Endothelial cell of umbilical vein (primary cell): ENCODE data around the gene HSD3B1. TPM values are rescaled to one million over a fixed set of nuclear protein-coding genes. Genes with fewer than 3 reads are reported as not detected.

Experiments used
- BruUV-seq: library from RNA; stranded (reverse); fragments of 400-500 nt; replicated peaks from 2 replicates; lab custom pipeline; 2021; lab: Mats Ljungman, UMichigan
- CTCF ChIA-PET: fragments of 300-600, 350-600 bp; sonication (Branson Sonifier 250); formaldehyde crosslinking; loops from one replicate; lab custom pipeline; 2021; ENCODE audit warnings: antibody characterized with exemption, inconsistent platforms; lab: Charles Lee
- POLR2A ChIA-PET: fragments of 300-600, 350-600 bp; sonication (Branson Sonifier 250); formaldehyde crosslinking; loops from one replicate; lab custom pipeline; 2021; ENCODE audit warnings: antibody characterized with exemption, inconsistent platforms; lab: Charles Lee
- DNase-seq: peaks from one replicate; pipeline ENCODE4 v3.0.0-alpha.2; 2011; ENCODE audit warnings: low read depth, low spot score
- FAIRE-seq: peaks from 2 replicates; lab custom pipeline; 2011; peaks lifted over from hg19 to GRCh38; lab: Jason Lieb, UNC
- H2AFZ ChIP-seq: 2 replicates; pipeline ENCODE4 v1.6.0; 2012; ENCODE audit warnings: low read depth, low read length, control low read depth, inconsistent platforms
- H3K27ac ChIP-seq: 2 replicates; pipeline ENCODE4 v1.5.1; 2011; ENCODE audit warnings: low read depth, mild to moderate bottlenecking, control low read depth, low read length, moderate library complexity; ENCODE audit not compliant: insufficient read depth
- H3K27me3 ChIP-seq, 2 experiments: 2 replicates each; pipeline versions ENCODE4 v1.6.0 to v1.6.1; 2011; ENCODE audit warnings: low read length in 2 of 2, mixed read lengths in 1 of 2; ENCODE audit not compliant: control insufficient read depth in 2 of 2, insufficient read depth in 2 of 2
- H3K36me3 ChIP-seq, 2 experiments: 2 replicates in 1 of 2; 3 replicates in 1 of 2; pipeline ENCODE4 v1.5.1; 2011; ENCODE audit warnings: low read length in 2 of 2, mild to moderate bottlenecking in 1 of 2, moderate library complexity in 1 of 2; ENCODE audit not compliant: control insufficient read depth in 2 of 2, insufficient read depth in 2 of 2; ENCODE audit errors: extremely low read depth in 1 of 2
- H3K4me1 ChIP-seq: 3 replicates; pipeline ENCODE4 v1.5.1; 2011; ENCODE audit warnings: mild to moderate bottlenecking, low read length; ENCODE audit not compliant: control insufficient read depth, insufficient read depth; ENCODE audit errors: extremely low read depth
- H3K4me2 ChIP-seq: 2 replicates; pipeline ENCODE4 v1.6.1; 2011; ENCODE audit warnings: low read length, control low read depth, mixed read lengths; ENCODE audit not compliant: insufficient read depth
- H3K4me3 ChIP-seq, 3 experiments: fragments of 200-600 bp in 1 of 3; sonication (generic), shearing (Covaris generic) in 1 of 3; replicated peaks in 1 of 3; 2 replicates each; pipeline ENCODE4 v1.5.1; 2011 to 2016; ENCODE audit warnings: control low read depth in 3 of 3, low read length in 3 of 3, mild to moderate bottlenecking in 2 of 3, inconsistent platforms in 1 of 3, low read depth in 1 of 3, moderate library complexity in 1 of 3; ENCODE audit not compliant: insufficient read depth in 1 of 3
- H3K79me2 ChIP-seq: 2 replicates; pipeline ENCODE4 v1.6.0; 2012; ENCODE audit warnings: low read length, inconsistent platforms; ENCODE audit not compliant: control insufficient read depth, insufficient read depth
- H3K9ac ChIP-seq: replicated peaks from 2 replicates; pipeline ENCODE3; 2011; ENCODE audit warnings: low read length, control low read depth; ENCODE audit not compliant: insufficient read depth; ENCODE audit errors: extremely low read depth
- H3K9me1 ChIP-seq: replicated peaks from 3 replicates; pipeline ENCODE4 v1.6.0; 2011; ENCODE audit warnings: mild to moderate bottlenecking, low read length; ENCODE audit not compliant: control insufficient read depth, insufficient read depth; ENCODE audit errors: extremely low read depth
- H3K9me3 ChIP-seq: replicated peaks from 2 replicates; pipeline ENCODE4 v1.5.1; 2012; ENCODE audit warnings: low read length, inconsistent platforms; ENCODE audit not compliant: control insufficient read depth, insufficient read depth
- H4K20me1 ChIP-seq: replicated peaks from 2 replicates; pipeline ENCODE3; 2011; ENCODE audit warnings: mild to moderate bottlenecking, low read length; ENCODE audit not compliant: control insufficient read depth, insufficient read depth; ENCODE audit errors: extremely low read depth
- FOS ChIP-seq: IDR thresholded peaks from 2 replicates; pipeline ENCODE4 v1.6.1; 2011; ENCODE audit warnings: mild to moderate bottlenecking, low read length, moderate library complexity, borderline replicate concordance; ENCODE audit not compliant: insufficient read depth
- GATA2 ChIP-seq: IDR thresholded peaks from 2 replicates; pipeline ENCODE4 v1.7.0; 2011; ENCODE audit warnings: low read depth, mild to moderate bottlenecking, moderate library complexity, mixed read lengths, low read length; ENCODE audit not compliant: insufficient read length, insufficient read depth
- JUN ChIP-seq: IDR thresholded peaks from 2 replicates; pipeline ENCODE4 v1.6.1; 2011; ENCODE audit warnings: borderline replicate concordance, low read depth; ENCODE audit not compliant: insufficient read length, insufficient read depth
- MYC ChIP-seq: IDR thresholded peaks from one replicate; pipeline ENCODE4 v1.6.1; 2011; ENCODE audit warnings: mild to moderate bottlenecking, low read depth, low read length
- POLR2A ChIP-seq: IDR thresholded peaks from 2 replicates; pipeline ENCODE4 v1.6.1; 2012; ENCODE audit warnings: low read depth, mild to moderate bottlenecking, control low read depth, low read length
- POLR2AphosphoS5 ChIP-seq: IDR thresholded peaks from 2 replicates; pipeline ENCODE4 v1.6.1; 2012; ENCODE audit warnings: low read depth, mild to moderate bottlenecking, control low read depth, low read length, moderate library complexity; ENCODE audit not compliant: insufficient read depth
- dilution Hi-C: fragments of 300-500 bp; cut with MboI; formaldehyde crosslinking; loops from one replicate; pipeline ENCODE4 v1.15.0; 2019; ENCODE audit warnings: low sequenced_read_pairs; ENCODE audit not compliant: extremely low pct_ligation_motif_present
- intact Hi-C: fragments of 100-400 bp; cut with micrococcal nuclease; formaldehyde crosslinking; loops from one replicate; pipeline ENCODE4 v1.10.0; 2022
- polyA plus RNA-seq, 4 experiments: library from polyadenylated mRNA; depleted of rRNA in 3 of 4; stranded (reverse) in 3 of 4; unstranded in 1 of 4; fragments of >200 nt; gene quantifications; 2 replicates each; pipeline versions ENCODE4 v1.2.1 to v1.2.3, GENCODE V29; 2011 to 2012; ENCODE audit warnings: missing spikeins in 1 of 4
- total RNA-seq: library from RNA; stranded (reverse); gene quantifications from 2 replicates; pipeline ENCODE4 v1.2.3, GENCODE V29; 2021
- TF ChIP-seq, protein P1 (sequence below), 2 donors: IDR thresholded peaks; 1 replicate in 1 of 2; 2 replicates in 1 of 2; pipeline ENCODE4 v1.5.1; 2011; ENCODE audit warnings: low read length in 2 of 2, mild to moderate bottlenecking in 2 of 2, moderate library complexity in 2 of 2, control low read depth in 1 of 2, inconsistent platforms in 1 of 2, low read depth in 1 of 2; ENCODE audit not compliant: insufficient read depth in 1 of 2; ENCODE audit errors: extremely low read depth in 1 of 2
- TF ChIP-seq, protein P2 (sequence below): IDR thresholded peaks from 2 replicates; pipeline ENCODE4 v1.6.1; 2011; ENCODE audit not compliant: insufficient read depth, insufficient read length

HSD3B1 gene
- total and polyA plus RNA-seq, 2 donors (not counting 3 experiments of a cell fraction or from before 2014, with no cell fraction given), result not detected

DNA sequence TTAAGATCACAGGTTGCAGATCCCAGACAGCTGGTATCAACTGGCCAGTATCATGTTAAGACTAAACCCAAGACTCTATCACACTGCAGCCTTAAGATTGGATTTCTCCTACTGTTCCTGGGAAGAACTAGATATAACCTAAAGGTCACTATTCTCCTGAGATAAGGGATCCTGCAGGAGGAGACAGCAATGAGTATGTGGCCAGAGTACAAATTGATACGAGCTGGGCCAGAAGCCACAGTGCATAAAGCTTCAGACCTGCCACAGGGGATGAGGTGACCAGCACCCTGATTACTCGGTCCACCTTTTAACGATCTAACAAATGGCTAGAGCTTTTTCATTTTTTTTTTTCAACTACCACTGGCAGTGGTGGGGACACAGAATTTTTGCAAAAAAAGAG lies 31.0 kb downstream of the HSD3B1 start:
- Histone ChIP-seq H3K4me3 (no peak overlapping the region), H3K4me2 (no peak overlapping the region), H3K9ac (no peak overlapping the region), H4K20me1 (no peaks in the 10 kb centered on the region), H2AFZ (no peak overlapping the region), H3K4me1 (no peaks in the 10 kb centered on the region), H3K79me2 (no peaks in the 10 kb centered on the region), H3K9me1 (no peaks in the 10 kb centered on the region), H3K9me3 (no peaks in the 10 kb centered on the region), H3K27me3 (peaks cover 0 to 3% of the 10 kb centered on the region in 2 experiments), H3K27ac (no peak overlapping the region), H3K36me3 (no peaks in the 10 kb centered on the region)
- dilution Hi-C loops (no loop called here), intact Hi-C loops (no loop called here)
- BruUV-seq, result no TSS peak
- CTCF ChIA-PET, result no interaction called here
- TF ChIP-seq FOS (no peak), JUN (no peak), GATA2 (no peak), POLR2A (no peak), MYC (no peak), POLR2AphosphoS5 (no peak)
- TF ChIP-seq, protein P1, sequence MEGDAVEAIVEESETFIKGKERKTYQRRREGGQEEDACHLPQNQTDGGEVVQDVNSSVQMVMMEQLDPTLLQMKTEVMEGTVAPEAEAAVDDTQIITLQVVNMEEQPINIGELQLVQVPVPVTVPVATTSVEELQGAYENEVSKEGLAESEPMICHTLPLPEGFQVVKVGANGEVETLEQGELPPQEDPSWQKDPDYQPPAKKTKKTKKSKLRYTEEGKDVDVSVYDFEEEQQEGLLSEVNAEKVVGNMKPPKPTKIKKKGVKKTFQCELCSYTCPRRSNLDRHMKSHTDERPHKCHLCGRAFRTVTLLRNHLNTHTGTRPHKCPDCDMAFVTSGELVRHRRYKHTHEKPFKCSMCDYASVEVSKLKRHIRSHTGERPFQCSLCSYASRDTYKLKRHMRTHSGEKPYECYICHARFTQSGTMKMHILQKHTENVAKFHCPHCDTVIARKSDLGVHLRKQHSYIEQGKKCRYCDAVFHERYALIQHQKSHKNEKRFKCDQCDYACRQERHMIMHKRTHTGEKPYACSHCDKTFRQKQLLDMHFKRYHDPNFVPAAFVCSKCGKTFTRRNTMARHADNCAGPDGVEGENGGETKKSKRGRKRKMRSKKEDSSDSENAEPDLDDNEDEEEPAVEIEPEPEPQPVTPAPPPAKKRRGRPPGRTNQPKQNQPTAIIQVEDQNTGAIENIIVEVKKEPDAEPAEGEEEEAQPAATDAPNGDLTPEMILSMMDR (IDR thresholded peaks at IDR 0.05; ENCODE audit: extremely low read depth in 1 of 2, insufficient read depth in 1 of 2, low read depth in 1 of 2, low read length in 2 of 2), result no peak
- TF ChIP-seq, protein P2, sequence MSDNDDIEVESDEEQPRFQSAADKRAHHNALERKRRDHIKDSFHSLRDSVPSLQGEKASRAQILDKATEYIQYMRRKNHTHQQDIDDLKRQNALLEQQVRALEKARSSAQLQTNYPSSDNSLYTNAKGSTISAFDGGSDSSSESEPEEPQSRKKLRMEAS, result no peak
- FAIRE-seq (no peak), DNase-seq (no peak)
- POLR2A ChIA-PET, result no interaction called here
